SKM-1 treated with dmso at 0.1 percent for 144 hours (cell line): ENCODE measurements around the gene KL.

Experiments used
- DNase-seq: peaks from one replicate; lab custom pipeline; 2025; ENCODE audit not compliant: unreplicated experiment; lab: John Stamatoyannopoulos, UW

The KL gene

GRCh38 chr13:33078263-33078662 lies 62.0 kb downstream of the KL start:
- no peak for DNase-seq

- peak; percentile 20 for DNase-seq
Observed at GRCh38 chr13:33079960-33080359, 63.7 kb downstream of the KL start.

- no peak for DNase-seq
Observed at GRCh38 chr13:33080972-33081590, 64.9 kb downstream of the KL start.

- no peak for DNase-seq
Observed at GRCh38 chr13:33081666-33082065, 65.4 kb downstream of the KL start.

- DNase-seq: no peak
Observed at GRCh38 chr13:33083054-33083453, 66.8 kb downstream of the KL start.

GRCh38 chr13:33087091-33087490 lies 70.9 kb downstream of the KL start:
- DNase-seq: no peak

GRCh38 chr13:33087790-33088189 lies 71.6 kb downstream of the KL start:
- DNase-seq: no peak

- no peak for DNase-seq
Observed at GRCh38 chr13:33089311-33089710, 73.1 kb downstream of the KL start.

GRCh38 chr13:33090755-33091414 lies 74.7 kb downstream of the KL start:
- no peak for DNase-seq

GRCh38 chr13:33091415-33091774 lies 75.2 kb downstream of the KL start:
- no peak for DNase-seq

- no peak for DNase-seq
Observed at GRCh38 chr13:33092073-33092987, 76.1 kb downstream of the KL start.

GRCh38 chr13:33096886-33097605 lies 80.8 kb downstream of the KL start:
- no peak for DNase-seq

GRCh38 chr13:33099860-33100259 lies 83.6 kb downstream of the KL start:
- no peak for DNase-seq

- no peak for DNase-seq
Observed at GRCh38 chr13:33100886-33101285, 84.7 kb downstream of the KL start.

GRCh38 chr13:33101835-33102234 lies 85.6 kb downstream of the KL start:
- no peak for DNase-seq

GRCh38 chr13:33103457-33103856 lies 87.2 kb downstream of the KL start:
- DNase-seq: no peak

- peak; percentile 35 for DNase-seq
Observed at GRCh38 chr13:33105387-33106005, 89.3 kb downstream of the KL start.

GRCh38 chr13:33106656-33107360 lies 90.6 kb downstream of the KL start:
- no peak for DNase-seq

- DNase-seq: no peak
Observed at GRCh38 chr13:33107361-33107760, 91.1 kb downstream of the KL start.

- DNase-seq: no peak
Observed at GRCh38 chr13:33108620-33109019, 92.4 kb downstream of the KL start.
